ENCODE results near the gene ABCA4.

GRCh38 chr1:94009304-94009703 lies 111.6 kb downstream of the ABCA4 start:
- TF ChIP-seq CTCF (IDR thresholded peaks at IDR 0.05) (no peak), POLR2A (IDR thresholded peaks at IDR 0.05) (no peak), POLR2AphosphoS5 (IDR thresholded peaks at IDR 0.05) (no peak), EP300 (IDR thresholded peaks at IDR 0.05) (no peak)
